ENCODE measurements around the gene ACE. TPM values are rescaled to one million over a fixed set of nuclear protein-coding genes. Genes with fewer than 3 reads are reported as not detected.

Gene ACE
- total RNA-seq, 4 donors from 2014 or later = 3.0 to 10.2 (median 7.2) TPM

- TF ChIP-seq CTCF (IDR thresholded peaks at IDR 0.05) (no peak), POLR2A (IDR thresholded peaks at IDR 0.05) (no peak)
- H3K4me3 ChIP-seq (ENCODE audit: low read depth, poor library complexity, severe bottlenecking) = no peak overlapping the region
- WGBS, 2 donors = 62 to 68% methylated on average over 7 of the region's 7 CpGs
- intact Hi-C loops (cut with DNase I; ENCODE audit: low total_unique reads) = no loop called here
- DNase-seq (ENCODE audit: low spot score in 2 of 2) = no peak
These were observed 36.2 kb downstream of the ACE start for GRCh38 chr17:63512896-63513644.

GRCh38 chr17:63514477-63514876, 37.6 kb downstream of the ACE start:
- TF ChIP-seq POLR2A (IDR thresholded peaks at IDR 0.05) = no peak
- no peak for TF ChIP-seq CTCF (IDR thresholded peaks at IDR 0.05)
- WGBS, 2 donors = 85 to 87% methylated on average over 3 of the region's 3 CpGs
- no peak overlapping the region for H3K4me3 ChIP-seq (ENCODE audit: low read depth, poor library complexity, severe bottlenecking)
- no peak for DNase-seq (ENCODE audit: low spot score in 2 of 2)
- intact Hi-C loops (cut with DNase I; ENCODE audit: low total_unique reads) = no loop called here

- no peak overlapping the region for H3K4me3 ChIP-seq (ENCODE audit: low read depth, poor library complexity, severe bottlenecking)
- intact Hi-C loops (cut with DNase I; ENCODE audit: low total_unique reads) = no loop called here
- 76 to 81% methylated on average over 2 of the region's 2 CpGs for WGBS, 2 donors
- no peak for DNase-seq (ENCODE audit: low spot score in 2 of 2)
- TF ChIP-seq CTCF (IDR thresholded peaks at IDR 0.05) (no peak), POLR2A (IDR thresholded peaks at IDR 0.05) (no peak)
These were observed 38.1 kb downstream of the ACE start for GRCh38 chr17:63514974-63515373.

GRCh38 chr17:63515426-63515825, 38.6 kb downstream of the ACE start:
- no peak overlapping the region for H3K4me3 ChIP-seq (ENCODE audit: low read depth, poor library complexity, severe bottlenecking)
- no peak for DNase-seq (ENCODE audit: low spot score in 2 of 2)
- 65 to 74% methylated on average over 1 of the region's 1 CpG for WGBS, 2 donors
- TF ChIP-seq CTCF (IDR thresholded peaks at IDR 0.05) (no peak), POLR2A (IDR thresholded peaks at IDR 0.05) (no peak)
- intact Hi-C loops (cut with DNase I; ENCODE audit: low total_unique reads) = no loop called here

GRCh38 chr17:63516910-63517824, 40.3 kb downstream of the ACE start:
- no peak overlapping the region for H3K4me3 ChIP-seq (ENCODE audit: low read depth, poor library complexity, severe bottlenecking)
- 74% methylated on average over 6 of the region's 6 CpGs for WGBS, 2 donors
- intact Hi-C loops (cut with DNase I; ENCODE audit: low total_unique reads) = no loop called here
- DNase-seq (ENCODE audit: low spot score in 2 of 2) = no peak
- TF ChIP-seq POLR2A (IDR thresholded peaks at IDR 0.05) = no peak
- TF ChIP-seq CTCF (IDR thresholded peaks at IDR 0.05) = no peak

Measured in lower leg skin (tissue), 4 donors.